GM18517 (cell line): ENCODE measurements around the gene EFCAB6.

ENCODE experiments used
- ATAC-seq: cut with Tn5 transposase; IDR thresholded peaks from one replicate; pipeline ENCODE4 v1.9.1; 2021; ENCODE audit warnings: mild to moderate bottlenecking, moderate library complexity; ENCODE audit not compliant: unreplicated experiment

EFCAB6 gene

GRCh38 chr22:43510281-43511070 is 301.6 kb downstream of the EFCAB6 start:
- no peak for ATAC-seq

- no peak for ATAC-seq
Measured at GRCh38 chr22:43509337-43509736, 302.8 kb downstream of the EFCAB6 start.

GRCh38 chr22:43508489-43508888 is 303.6 kb downstream of the EFCAB6 start:
- ATAC-seq = no peak

GRCh38 chr22:43507235-43507634 is 304.9 kb downstream of the EFCAB6 start:
- no peak for ATAC-seq

- no peak for ATAC-seq
Measured at GRCh38 chr22:43506487-43506886, 305.6 kb downstream of the EFCAB6 start.

- no peak for ATAC-seq
Measured at GRCh38 chr22:43505896-43506295, 306.2 kb downstream of the EFCAB6 start.

GRCh38 chr22:43505423-43505822 is 306.7 kb downstream of the EFCAB6 start:
- no peak for ATAC-seq

- ATAC-seq = no peak
Measured at GRCh38 chr22:43504666-43505261, 307.3 kb downstream of the EFCAB6 start.

GRCh38 chr22:43504068-43504467 is 308.0 kb downstream of the EFCAB6 start:
- ATAC-seq = no peak

- no peak for ATAC-seq
Measured at GRCh38 chr22:43502306-43502874, 309.7 kb downstream of the EFCAB6 start.

GRCh38 chr22:43501878-43502277 is 310.2 kb downstream of the EFCAB6 start:
- no peak for ATAC-seq

GRCh38 chr22:43500792-43501785 is 311.0 kb downstream of the EFCAB6 start:
- no peak for ATAC-seq

GRCh38 chr22:43498856-43499253 is 313.2 kb downstream of the EFCAB6 start:
- ATAC-seq = no peak

GRCh38 chr22:43497956-43498855 is 313.9 kb downstream of the EFCAB6 start:
- no peak for ATAC-seq

GRCh38 chr22:43493297-43493696 is 318.8 kb downstream of the EFCAB6 start:
- ATAC-seq = no peak

GRCh38 chr22:43491737-43492136 is 320.4 kb downstream of the EFCAB6 start:
- no peak for ATAC-seq

GRCh38 chr22:43491177-43491576 is 320.9 kb downstream of the EFCAB6 start:
- ATAC-seq = no peak

- ATAC-seq = no peak
Measured at GRCh38 chr22:43490311-43490710, 321.8 kb downstream of the EFCAB6 start.

GRCh38 chr22:43488937-43489336 is 323.2 kb downstream of the EFCAB6 start:
- no peak for ATAC-seq
